HL-60/S4 treated with phorbol 12-myristate 13-acetate at 8.2 ng/mL for 4 days and 3 days (cell line): ENCODE measurements around the gene KRTAP5-2.

Experiments used
- in situ Hi-C: fragments of 300-500 bp; cut with MboI; formaldehyde crosslinking; loops from 2 replicates; pipeline ENCODE4 v1.15.0; 2022; ENCODE audit warnings: low sequenced_read_pairs

Gene KRTAP5-2

DNA sequence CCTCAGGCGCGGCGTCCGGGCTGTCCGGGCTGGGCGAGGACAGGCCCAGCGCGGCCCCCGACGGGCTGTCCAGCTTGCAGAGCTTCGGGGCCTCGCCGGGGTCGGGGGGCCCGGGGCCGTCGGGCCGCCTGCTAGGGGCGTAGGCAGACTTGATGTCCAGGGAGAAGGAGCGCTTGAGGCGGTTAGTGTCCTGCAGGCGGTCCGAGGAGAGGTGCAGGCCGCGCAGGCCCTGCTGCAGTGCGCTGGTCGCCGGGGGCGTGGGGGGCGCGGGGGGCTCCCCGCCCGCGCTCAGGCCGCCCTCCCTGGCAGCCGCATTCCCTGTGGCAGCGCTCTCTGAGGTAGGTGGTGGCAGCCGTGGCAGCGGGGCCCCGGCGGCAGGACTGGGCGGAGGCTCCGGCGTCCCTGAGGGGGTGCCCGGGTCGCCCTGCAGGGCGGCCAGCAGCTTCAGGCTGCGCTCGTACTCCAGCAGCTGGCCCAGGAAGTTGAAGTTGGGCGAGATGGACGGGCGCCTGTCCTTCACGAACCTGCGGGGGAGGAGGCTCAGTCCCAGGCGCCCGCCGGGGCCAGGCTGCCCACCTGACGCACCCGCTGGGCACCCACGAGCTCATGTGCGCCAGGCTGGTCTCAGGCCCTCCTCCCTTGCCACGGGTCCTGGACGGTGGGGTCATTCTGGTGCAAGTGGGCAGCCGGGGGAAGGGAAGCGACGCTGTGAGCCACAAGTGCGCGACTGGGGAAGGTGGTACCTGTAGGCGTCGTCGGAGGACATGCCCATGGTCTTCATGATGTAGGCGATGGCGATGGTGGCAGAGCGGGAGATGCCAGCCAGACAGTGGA lies 40.8 kb downstream of the KRTAP5-2 start:
- in situ Hi-C loops, result no loop called here

DNA sequence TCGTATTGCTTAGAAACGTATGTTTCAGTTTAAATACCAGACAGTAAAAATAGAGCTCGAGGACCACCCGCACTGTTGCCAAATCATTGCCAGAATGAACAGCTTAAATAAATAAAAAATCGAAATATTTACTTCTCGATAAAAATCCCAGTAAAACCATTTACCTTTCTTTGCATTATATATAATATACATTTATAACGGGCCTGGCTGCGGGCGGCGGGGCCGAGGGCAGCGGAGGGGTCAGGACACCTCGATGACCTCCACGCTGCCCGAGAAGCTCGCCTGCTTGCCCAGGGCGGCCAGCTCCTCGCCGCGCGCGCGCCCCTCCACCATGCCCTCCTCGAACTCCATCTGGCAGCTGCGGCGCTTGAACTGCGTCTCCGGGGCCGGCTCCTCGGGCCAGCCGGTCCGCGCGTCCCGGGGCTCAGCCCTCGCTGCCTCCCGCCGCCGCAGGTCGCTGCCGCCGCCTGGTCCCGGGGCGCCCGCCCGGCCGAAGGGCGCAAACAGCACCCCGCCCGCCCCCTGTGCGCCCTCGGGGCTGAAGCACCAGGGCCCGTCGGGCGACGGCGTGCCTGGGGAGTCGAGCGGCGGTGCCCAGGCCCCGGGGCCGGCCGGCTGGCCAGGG lies 41.7 kb downstream of the KRTAP5-2 start:
- in situ Hi-C loops, result no loop called here

DNA sequence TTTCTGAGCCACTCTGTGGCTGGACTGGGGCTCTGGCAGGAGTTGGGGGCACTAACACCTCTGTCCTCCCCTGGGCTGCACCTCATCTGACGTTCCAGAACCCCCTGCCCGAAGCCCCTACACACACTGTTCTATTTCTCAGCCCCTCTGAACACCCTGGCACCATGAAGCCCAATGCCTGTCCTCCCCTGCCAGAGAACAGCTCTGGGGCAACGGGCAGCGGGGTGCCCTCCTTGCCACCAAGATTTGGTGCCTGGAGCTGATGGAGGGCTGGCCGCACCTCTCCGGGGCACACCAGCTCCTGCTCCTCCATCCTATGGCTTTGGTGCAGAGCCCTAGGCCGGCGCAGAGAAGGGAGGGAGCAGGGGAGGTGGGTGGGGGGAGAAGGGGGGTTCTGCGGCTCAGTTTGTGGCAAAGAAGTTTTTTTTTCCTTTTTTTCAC lies 42.4 kb downstream of the KRTAP5-2 start:
- in situ Hi-C loops, result no loop called here

DNA sequence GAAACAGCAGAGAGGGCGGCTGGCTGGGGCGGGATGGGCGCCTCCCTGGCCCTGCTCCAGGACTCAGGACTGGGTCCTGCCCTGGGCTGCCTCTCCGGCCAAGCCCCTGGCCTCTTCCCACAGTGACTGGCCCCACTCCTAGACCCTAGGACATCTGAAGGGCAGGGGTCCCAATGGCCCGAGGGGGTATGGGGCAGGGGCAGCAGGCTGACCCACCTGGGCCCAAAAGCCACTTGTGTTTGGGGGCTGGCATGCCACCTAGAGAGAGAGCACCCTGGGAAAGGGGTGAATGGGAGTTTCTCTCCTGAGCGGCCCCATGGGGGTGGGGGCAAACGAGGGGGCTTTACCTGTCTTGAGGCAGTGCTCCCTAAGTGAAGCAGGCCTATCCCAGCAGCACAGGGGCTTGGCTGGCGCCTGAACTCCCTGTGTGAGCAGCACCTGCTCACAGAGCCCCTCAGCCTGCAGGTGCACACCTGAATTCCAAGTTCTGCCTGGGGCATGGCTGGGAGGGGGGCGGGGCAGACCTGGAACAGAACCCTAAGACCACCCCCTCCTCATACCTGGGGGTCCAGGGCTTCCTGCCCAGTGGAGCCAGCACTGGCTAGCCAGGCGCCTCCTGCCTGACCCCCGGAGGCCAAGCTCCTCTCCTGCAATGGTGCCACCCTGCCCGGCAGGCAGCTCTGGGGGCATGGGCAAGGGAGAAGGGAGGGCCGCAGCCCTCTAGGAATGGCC lies 42.9 kb downstream of the KRTAP5-2 start:
- in situ Hi-C loops, result no loop called here

DNA sequence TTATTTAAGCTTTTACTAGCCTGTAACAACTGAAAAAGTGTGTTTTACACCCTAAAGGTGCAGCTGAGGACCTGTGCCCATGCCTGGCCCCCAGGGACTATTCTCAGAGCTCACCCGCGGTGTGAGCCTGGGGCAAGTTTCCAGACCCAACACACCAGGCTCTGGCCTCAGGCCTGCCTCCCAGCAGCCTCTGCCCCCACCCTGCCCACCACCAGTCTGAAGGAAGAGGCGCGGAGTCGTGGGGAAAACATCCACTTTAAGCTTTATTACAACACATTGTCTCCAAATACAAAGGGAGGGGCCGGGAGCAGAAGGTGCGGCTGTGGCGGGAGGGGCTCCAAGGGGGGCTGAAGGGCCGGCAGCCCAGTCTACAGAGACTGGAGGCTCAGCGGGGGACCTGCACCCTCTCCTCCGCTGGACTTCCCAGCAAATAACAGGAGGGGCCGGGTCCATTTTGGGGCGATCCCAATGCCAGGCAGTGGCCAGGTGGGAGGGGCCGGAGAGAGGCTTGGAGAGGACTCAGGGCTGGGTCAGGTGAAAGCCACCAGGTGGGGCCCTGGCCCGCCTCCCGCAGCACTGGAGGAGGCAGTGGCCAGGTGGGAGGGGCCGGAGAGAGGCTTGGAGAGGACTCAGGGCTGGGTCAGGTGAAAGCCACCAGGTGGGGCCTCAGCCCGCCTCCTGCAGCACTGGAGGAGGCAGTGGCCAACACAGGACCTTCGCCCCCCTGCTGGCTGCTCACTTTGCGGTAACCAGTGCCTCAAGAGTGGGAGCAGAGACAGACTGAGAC lies 44.1 kb downstream of the KRTAP5-2 start:
- in situ Hi-C loops, result no loop called here

DNA sequence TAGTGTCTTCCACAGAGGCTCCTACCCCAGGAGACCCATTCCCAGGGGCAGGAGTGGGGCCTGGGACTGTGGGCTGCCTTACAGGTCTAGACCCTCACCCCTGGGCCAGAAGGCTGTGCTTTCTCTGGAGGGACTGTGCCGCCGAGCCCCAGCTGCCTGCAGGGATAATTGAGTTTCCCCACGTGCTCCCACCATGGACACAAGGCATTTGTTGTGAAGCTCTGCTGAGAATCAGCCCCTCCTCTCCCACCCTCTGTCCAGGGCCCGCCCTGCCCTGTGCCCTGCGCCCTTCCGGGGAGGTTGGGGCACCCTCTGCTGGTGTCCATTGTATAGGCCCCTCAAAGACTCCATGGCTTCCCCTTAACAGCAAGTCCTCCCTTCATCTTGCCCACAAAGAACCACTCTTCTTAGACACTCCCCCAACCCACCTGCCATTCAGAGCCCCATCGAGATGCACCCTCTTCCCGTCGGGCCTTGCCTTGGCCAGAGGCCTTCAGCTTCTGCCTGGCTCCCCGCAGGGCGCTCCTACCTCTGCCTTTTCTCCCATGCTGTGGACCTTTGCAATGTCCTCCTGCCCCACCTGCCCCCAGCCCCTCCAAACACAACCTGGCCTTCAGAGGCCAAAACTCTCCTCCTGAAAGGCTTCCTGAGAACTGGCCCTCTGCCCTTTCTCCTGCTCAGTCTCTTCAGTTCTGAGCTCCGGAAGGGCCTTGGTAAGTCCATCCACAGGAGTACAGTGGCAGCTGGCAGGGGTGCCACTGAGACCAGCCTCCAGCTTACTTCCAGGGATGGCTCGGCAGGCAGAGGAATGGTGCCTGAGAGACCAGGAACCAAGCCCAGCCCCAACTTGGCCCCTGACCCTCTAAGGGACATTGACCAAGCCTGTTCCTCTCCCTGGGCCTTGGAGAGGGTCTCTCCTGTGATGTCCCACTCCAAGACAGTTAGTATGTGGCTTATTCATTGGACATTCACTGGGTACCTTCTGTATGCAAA lies 48.5 kb downstream of the KRTAP5-2 start:
- in situ Hi-C loops, result no loop called here

DNA sequence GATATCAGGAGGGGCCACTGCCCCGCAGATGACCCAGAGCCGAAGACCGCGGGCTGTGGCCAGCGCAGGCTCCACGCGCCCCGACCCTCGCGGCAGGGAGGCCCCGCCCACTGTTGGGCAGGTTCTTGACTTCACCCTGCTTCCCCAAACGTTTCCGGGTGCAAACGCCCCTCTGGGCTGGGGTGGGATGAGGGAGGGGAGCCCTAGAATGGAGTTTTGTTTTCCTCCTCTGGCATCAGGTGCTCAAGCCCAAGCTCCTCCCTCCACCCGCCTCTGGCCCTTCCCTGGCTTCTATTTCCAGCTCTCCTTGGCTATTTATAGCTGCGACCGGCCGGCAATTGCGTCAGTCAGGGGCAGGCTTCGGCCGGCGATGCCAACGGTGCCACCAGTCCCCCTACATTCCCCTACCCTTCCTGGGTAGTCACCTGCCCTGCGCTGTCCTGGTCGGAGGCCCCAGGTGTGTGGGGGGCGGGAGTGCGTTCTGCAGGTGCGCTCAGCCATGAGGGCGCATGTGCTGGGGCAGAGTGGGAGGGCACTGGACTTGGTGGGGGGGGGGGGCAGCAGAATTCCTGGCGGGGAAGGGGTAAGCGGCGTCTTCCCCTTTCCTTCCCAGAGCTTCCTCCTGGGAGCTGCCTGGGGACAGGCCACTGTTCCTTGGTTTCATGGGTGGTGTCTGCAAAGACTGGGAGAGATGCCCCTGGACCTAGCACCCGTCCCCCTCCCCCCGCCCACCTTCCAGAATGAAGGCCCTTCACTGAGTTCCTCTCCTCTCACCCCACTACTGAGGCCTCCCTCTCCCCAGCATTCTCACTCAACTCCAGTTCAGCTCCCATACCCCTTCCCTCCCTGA lies 49.6 kb downstream of the KRTAP5-2 start:
- in situ Hi-C loops, result no loop called here

DNA sequence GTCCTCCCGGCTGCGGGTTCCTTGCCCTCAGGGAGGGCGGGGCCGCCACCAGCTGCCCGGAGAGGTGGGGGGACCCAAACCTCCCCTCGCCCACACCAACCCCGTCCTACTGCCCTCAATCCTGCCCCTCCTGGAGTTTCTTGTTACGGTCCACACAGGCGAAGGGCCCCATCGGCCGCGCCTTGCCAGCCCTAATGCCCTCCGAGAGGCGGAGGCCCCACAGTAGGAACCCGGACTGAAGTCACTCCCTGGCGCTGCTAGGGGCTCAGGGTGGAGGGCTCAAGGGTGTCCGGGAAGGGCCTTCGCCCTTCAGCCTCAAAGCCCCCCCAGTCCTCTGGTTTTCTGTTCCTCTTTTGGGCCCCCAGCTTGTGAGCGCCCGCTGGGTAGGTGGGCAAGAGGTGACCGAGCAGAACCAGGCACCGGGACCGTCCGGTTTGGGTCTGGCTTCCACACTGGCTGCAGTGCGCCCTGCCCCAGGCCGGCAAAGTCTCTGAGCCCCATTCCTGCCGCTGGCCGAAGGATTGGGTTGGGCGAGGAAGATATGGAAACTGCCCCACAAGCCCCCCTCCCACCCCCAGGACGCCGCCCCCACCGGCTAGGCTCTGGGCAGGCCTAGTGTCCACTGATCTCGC lies 50.5 kb downstream of the KRTAP5-2 start:
- in situ Hi-C loops, result no loop called here
